Gastrocnemius medialis (tissue), 4 donors: ENCODE data around the gene IL4R. TPM values are rescaled to one million over a fixed set of nuclear protein-coding genes. Genes with fewer than 3 reads are reported as not detected.

Experiments
- ATAC-seq, 2 donors: fragments of 150-250 bp; one replicate each; pipeline ENCODE4 v1.9.1; 2016
- DNase-seq, 2 donors: peaks; one replicate each; pipeline ENCODE4 v3.0.0-alpha.2; 2019
- H3K27ac ChIP-seq, 4 donors: fragments of 200-600 bp; sonication (generic); 1 replicate in 1 of 4; 2 replicates in 3 of 4; pipeline ENCODE4 v1.5.1; 2016 to 2018; ENCODE audit warnings: mild to moderate bottlenecking in 2 of 4, moderate library complexity in 1 of 4
- H3K27me3 ChIP-seq, 3 donors: fragments of 200-600 bp; sonication (generic) in 2 of 3; 1 replicate in 1 of 3; 2 replicates in 2 of 3; pipeline versions ENCODE4 v1.5.1 to v1.6.0; 2016 to 2019; ENCODE audit warnings: mild to moderate bottlenecking in 1 of 3, moderate library complexity in 1 of 3
- H3K36me3 ChIP-seq, 2 donors: fragments of 200-600 bp; sonication (generic) in 1 of 2; one replicate each; pipeline ENCODE4 v1.5.1; 2017 to 2018
- H3K4me1 ChIP-seq, 2 donors: fragments of 200-600 bp; sonication (generic) in 1 of 2; one replicate each; pipeline ENCODE4 v1.5.1; 2016 to 2017; ENCODE audit warnings: mild to moderate bottlenecking in 2 of 2
- H3K4me3 ChIP-seq, 4 donors: fragments of 200-600 bp; sonication (generic) in 3 of 4; 1 replicate in 1 of 4; 2 replicates in 3 of 4; pipeline ENCODE4 v1.5.1; 2016 to 2019; ENCODE audit warnings: mild to moderate bottlenecking in 2 of 4
- H3K9me3 ChIP-seq, 3 donors: fragments of 200-600 bp; sonication (generic) in 2 of 3; 1 replicate in 1 of 3; 2 replicates in 2 of 3; pipeline ENCODE4 v1.5.1; 2016 to 2019
- POLR2A ChIP-seq, 2 donors: fragments of 450-650 bp; IDR thresholded peaks; one replicate each; pipeline ENCODE4 v1.6.1; 2017; ENCODE audit warnings: antibody characterized with exemption in 2 of 2, mild to moderate bottlenecking in 2 of 2, moderate library complexity in 2 of 2
- in situ Hi-C, 4 donors: fragments of 200-750 bp; cut with MboI; loops; one replicate each; pipeline versions ENCODE4 v1.15.0 to v1.8.0; 2017; ENCODE audit warnings: low sequenced_read_pairs in 4 of 4
- intact Hi-C: fragments of 100-400 bp; cut with DNase I; formaldehyde crosslinking; loops from one replicate; pipeline ENCODE4 v1.15.1; 2023; ENCODE audit warnings: low total_unique reads
- total RNA-seq, 4 donors: library from RNA; depleted of rRNA; stranded (reverse); fragments of >200 nt; gene quantifications; one replicate each; pipeline versions ENCODE4 v1.1.0 to v1.2.3, GENCODE V29; 2016
- TF ChIP-seq, protein P1 (sequence below), 5 experiments: fragments of 450-650 bp in 3 of 5; fragments of 200-600 bp in 2 of 5; sonication (generic) in 2 of 5; IDR thresholded peaks in 4 of 5; conservative IDR thresholded peaks in 1 of 5; 1 replicate in 4 of 5; 2 replicates in 1 of 5; pipeline ENCODE4 v1.5.1; 2016 to 2019; ENCODE audit warnings: antibody characterized with exemption in 5 of 5, mild to moderate bottlenecking in 3 of 5, moderate library complexity in 3 of 5

The IL4R gene
- total RNA-seq, 4 donors from 2014 or later, result 4.5 to 7.4 (median 6.5) TPM

DNA sequence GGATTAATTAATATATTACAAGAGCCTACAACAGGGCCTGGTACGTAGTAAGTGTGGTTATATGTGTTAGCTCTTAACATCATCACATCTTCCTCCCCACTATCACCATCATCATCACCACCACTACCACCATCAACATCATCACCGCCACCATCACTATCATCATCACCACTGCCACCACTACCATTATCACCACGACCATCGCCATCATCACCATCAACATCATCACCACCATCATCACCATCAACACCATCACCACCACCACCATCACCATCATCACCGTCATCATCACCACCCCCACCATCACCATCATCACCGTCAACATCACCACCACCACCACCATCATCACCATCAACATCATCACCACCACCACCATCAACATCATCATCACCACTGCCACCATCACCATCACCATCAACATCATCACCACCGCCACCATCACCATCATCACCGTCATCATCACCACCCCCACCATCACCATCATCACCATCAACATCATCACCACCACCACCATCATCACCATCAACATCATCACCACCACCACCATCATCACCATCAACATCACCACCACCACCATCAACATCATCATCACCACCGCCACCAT lies 7.8 kb upstream of the IL4R start:
- H3K36me3 ChIP-seq, result no peaks in the 10 kb centered on the region
- in situ Hi-C loops, result loop anchor here in 1 of 4 donors (25.0 kb wide), 1 partner anchor 106 kb away; the partner anchor contains the start of gene IL21R
- no peak for DNase-seq
- H3K27ac ChIP-seq, result no peak overlapping the region
- ATAC-seq, result no peak
- TF ChIP-seq POLR2A (IDR thresholded peaks at IDR 0.05), result no peak
- TF ChIP-seq, protein P1, sequence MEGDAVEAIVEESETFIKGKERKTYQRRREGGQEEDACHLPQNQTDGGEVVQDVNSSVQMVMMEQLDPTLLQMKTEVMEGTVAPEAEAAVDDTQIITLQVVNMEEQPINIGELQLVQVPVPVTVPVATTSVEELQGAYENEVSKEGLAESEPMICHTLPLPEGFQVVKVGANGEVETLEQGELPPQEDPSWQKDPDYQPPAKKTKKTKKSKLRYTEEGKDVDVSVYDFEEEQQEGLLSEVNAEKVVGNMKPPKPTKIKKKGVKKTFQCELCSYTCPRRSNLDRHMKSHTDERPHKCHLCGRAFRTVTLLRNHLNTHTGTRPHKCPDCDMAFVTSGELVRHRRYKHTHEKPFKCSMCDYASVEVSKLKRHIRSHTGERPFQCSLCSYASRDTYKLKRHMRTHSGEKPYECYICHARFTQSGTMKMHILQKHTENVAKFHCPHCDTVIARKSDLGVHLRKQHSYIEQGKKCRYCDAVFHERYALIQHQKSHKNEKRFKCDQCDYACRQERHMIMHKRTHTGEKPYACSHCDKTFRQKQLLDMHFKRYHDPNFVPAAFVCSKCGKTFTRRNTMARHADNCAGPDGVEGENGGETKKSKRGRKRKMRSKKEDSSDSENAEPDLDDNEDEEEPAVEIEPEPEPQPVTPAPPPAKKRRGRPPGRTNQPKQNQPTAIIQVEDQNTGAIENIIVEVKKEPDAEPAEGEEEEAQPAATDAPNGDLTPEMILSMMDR (IDR thresholded peaks at IDR 0.05 in 4 of 5, conservative IDR thresholded peaks at IDR 0.05 in 1 of 5), result no peak
- H3K9me3 ChIP-seq, result peaks cover 0 to 6% (median 0%) of the 10 kb centered on the region in 3 donors
- no peak overlapping the region for H3K4me3 ChIP-seq
- intact Hi-C loops, result no loop called here
- no peaks in the 10 kb centered on the region for H3K27me3 ChIP-seq
- H3K4me1 ChIP-seq, result no peaks in the 10 kb centered on the region

DNA sequence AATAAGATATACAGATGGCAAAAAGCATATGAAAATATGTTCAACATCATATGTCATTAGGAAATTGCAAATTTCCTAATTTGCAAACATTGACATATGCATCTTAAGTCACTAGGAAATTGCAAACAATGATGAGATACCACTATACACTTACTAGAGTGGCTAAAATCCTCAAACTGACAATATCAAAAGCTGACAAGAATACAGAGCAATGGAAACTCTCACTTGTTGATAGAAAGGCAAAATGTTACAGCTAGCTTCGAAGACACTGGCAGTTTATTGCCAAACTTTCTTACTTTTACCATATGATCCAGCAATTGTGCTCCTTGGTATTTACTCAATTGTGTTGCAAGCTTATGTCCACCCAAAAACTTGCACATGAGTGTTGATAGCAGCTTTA lies 5.0 kb upstream of the IL4R start:
- Histone ChIP-seq H3K9me3 (peaks cover 0 to 6% (median 0%) of the 10 kb centered on the region in 3 donors), H3K27ac (no peak overlapping the region), H3K4me1 (peaks cover 4 to 5% of the 10 kb centered on the region in 2 donors), H3K4me3 (no peak overlapping the region), H3K36me3 (no peaks in the 10 kb centered on the region), H3K27me3 (peaks cover 0 to 7% (median 6%) of the 10 kb centered on the region in 3 donors)
- ATAC-seq, result no peak
- DNase-seq, result no peak
- intact Hi-C loops, result no loop called here
- in situ Hi-C loops, result loop anchor here in 1 of 4 donors (25.0 kb wide), 1 partner anchor 104 kb away; the partner anchor contains the start of gene IL21R
- TF ChIP-seq, protein P1 (IDR thresholded peaks at IDR 0.05 in 4 of 5, conservative IDR thresholded peaks at IDR 0.05 in 1 of 5), result no peak
- TF ChIP-seq POLR2A (IDR thresholded peaks at IDR 0.05), result no peak

DNA sequence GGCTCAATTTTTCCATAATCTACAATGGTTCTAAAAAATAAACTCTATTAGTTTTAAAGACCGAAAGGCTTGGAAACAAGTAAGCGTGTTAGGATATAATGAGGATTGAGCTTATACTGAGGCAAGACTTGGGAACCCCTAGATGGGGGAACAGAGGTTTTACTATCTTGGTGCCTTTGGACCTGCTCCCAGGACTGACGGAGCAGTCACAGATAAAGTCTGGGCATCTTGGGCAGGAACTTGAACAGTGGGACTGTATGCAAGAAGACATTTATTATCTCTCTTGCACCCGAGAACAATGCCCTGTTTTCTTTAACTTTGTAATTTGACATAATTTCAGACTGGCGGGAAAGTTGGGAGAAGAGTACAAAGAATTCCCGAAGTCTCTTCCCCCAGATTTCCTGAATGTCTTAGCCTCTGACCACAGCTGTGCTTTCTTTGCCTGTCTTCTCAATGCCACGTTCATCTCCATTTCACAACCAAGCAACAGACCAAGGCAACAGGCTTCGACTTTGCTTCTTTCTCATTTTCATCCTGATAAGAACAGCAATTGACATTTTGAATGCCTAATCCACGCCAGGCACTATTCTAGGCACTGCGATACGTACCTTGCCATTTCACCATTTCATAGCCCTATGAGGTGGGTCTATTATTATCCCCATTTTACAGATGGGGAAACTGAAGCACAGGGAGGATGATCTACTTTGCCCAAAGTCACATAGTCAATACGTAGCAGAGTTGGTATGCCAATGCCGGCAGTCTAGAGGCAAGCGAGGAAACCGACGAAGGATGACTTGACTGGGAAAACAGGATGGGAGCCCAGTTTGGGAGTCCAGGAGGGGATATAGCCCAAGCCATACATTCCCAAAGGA lies 3.0 kb upstream of the IL4R start:
- intact Hi-C loops, result no loop called here
- no peak for DNase-seq
- H3K36me3 ChIP-seq, result no peaks in the 10 kb centered on the region
- TF ChIP-seq, protein P1 (IDR thresholded peaks at IDR 0.05 in 4 of 5, conservative IDR thresholded peaks at IDR 0.05 in 1 of 5), result no peak
- no peak for TF ChIP-seq POLR2A (IDR thresholded peaks at IDR 0.05)
- in situ Hi-C loops, result loop anchor here in 1 of 4 donors (25.0 kb wide), 1 partner anchor 101 kb away; the partner anchor contains the start of gene IL21R
- peaks cover 0 to 6% (median 0%) of the 10 kb centered on the region in 3 donors for H3K9me3 ChIP-seq
- peaks cover 7 to 15% (median 13%) of the 10 kb centered on the region in 3 donors for H3K27me3 ChIP-seq
- H3K4me3 ChIP-seq, result no peak overlapping the region
- no peak overlapping the region for H3K27ac ChIP-seq
- no peak for ATAC-seq
- peaks cover 4 to 8% of the 10 kb centered on the region in 2 donors for H3K4me1 ChIP-seq

DNA sequence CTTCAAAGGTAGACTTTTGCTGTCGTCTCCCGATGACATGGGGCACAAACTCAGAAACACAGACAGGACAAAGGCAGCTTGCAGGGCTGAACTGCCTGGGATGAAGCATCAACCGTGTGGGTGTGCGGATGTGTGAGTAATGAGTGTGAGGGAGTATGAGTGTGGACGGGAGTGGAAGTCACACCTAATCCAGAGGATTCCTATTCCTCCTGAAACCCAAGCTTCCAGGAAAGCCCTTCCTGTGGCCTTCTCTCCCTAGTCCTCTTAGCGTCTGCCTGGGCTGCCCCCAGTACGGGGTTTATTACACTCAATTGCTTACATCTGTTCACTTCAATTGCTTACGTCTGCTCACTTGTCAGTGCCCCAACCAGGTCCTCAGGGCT lies 2.3 kb upstream of the IL4R start:
- ATAC-seq, result no peak
- TF ChIP-seq, protein P1 (IDR thresholded peaks at IDR 0.05 in 4 of 5, conservative IDR thresholded peaks at IDR 0.05 in 1 of 5), result no peak
- TF ChIP-seq POLR2A (IDR thresholded peaks at IDR 0.05), result no peak
- in situ Hi-C loops, result loop anchor here in 1 of 4 donors (25.0 kb wide), 1 partner anchor 101 kb away; the partner anchor contains the start of gene IL21R
- Histone ChIP-seq H3K4me3 (no peak overlapping the region), H3K27me3 (peaks cover 7 to 15% (median 13%) of the 10 kb centered on the region in 3 donors), H3K4me1 (peaks cover 7 to 8% of the 10 kb centered on the region in 2 donors), H3K27ac (no peak overlapping the region), H3K9me3 (peaks cover 0 to 6% (median 0%) of the 10 kb centered on the region in 3 donors), H3K36me3 (no peaks in the 10 kb centered on the region)
- intact Hi-C loops, result no loop called here
- no peak for DNase-seq
